CD4-positive, alpha-beta T cell treated with Interleukin-1 beta for 1 hour (primary cell): ENCODE measurements around the gene CBX6.
"Not testable (repeated sequence)": the region's sequence is repeated elsewhere in the genome, so short reads cannot be mapped to it uniquely, and the experiment has no call there.

Experiments
- DNase-seq, 2 donors: peaks; one replicate each; pipeline ENCODE4 v3.0.0-alpha.2; 2020 to 2022

CBX6 gene

GRCh38 chr22:38872172-38872830 is at the start of gene CBX6:
CBX6 (minus strand) TSS chr22:38872216; CDS start chr22:38872190, 26 bp downstream.
- peak; percentile 94 to 95 for DNase-seq

GRCh38 chr22:38921806-38922205 is 49.8 kb upstream of the CBX6 start:
- DNase-seq: no peak

GRCh38 chr22:38921120-38921519 is 49.1 kb upstream of the CBX6 start:
- DNase-seq: no peak

GRCh38 chr22:38919631-38920190 is 47.7 kb upstream of the CBX6 start:
- DNase-seq: no peak

GRCh38 chr22:38911434-38911833 is 39.4 kb upstream of the CBX6 start:
- no peak for DNase-seq

GRCh38 chr22:38907767-38908166 is 35.8 kb upstream of the CBX6 start:
- DNase-seq: no peak

GRCh38 chr22:38906052-38906451 is 34.0 kb upstream of the CBX6 start:
- DNase-seq: no peak

- DNase-seq: not testable (repeated sequence)
Measured at GRCh38 chr22:38904052-38904617, 32.1 kb upstream of the CBX6 start.

GRCh38 chr22:38901111-38901641 is 29.2 kb upstream of the CBX6 start:
- DNase-seq: no peak

GRCh38 chr22:38900677-38901076 is 28.7 kb upstream of the CBX6 start:
- DNase-seq: no peak

GRCh38 chr22:38891256-38891655 is 19.2 kb upstream of the CBX6 start:
- DNase-seq: no peak

GRCh38 chr22:38890377-38890776 is 18.4 kb upstream of the CBX6 start:
- DNase-seq: no peak

GRCh38 chr22:38886333-38886732 is 14.3 kb upstream of the CBX6 start:
- no peak for DNase-seq

- no peak for DNase-seq
Measured at GRCh38 chr22:38882972-38883622, 11.1 kb upstream of the CBX6 start.

- no peak for DNase-seq
Measured at GRCh38 chr22:38881997-38882879, 10.2 kb upstream of the CBX6 start.

- no peak for DNase-seq
Measured at GRCh38 chr22:38881464-38881871, 9.5 kb upstream of the CBX6 start.

GRCh38 chr22:38879961-38880360 is 7.9 kb upstream of the CBX6 start:
- no peak for DNase-seq

GRCh38 chr22:38879108-38879729 is 7.2 kb upstream of the CBX6 start:
- DNase-seq: no peak

- no peak for DNase-seq
Measured at GRCh38 chr22:38878001-38878400, 6.0 kb upstream of the CBX6 start.

- no peak for DNase-seq
Measured at GRCh38 chr22:38874529-38875222, 2.7 kb upstream of the CBX6 start.
